SJCRH30 (cell line): ENCODE data around the gene MIA2. TPM values are rescaled to one million over a fixed set of nuclear protein-coding genes. Genes with fewer than 3 reads are reported as not detected.
A peak's percentile ranks its signal among the peaks of the same experiment; 100 is the strongest.

Experiments
- DNase-seq, 2 experiments: peaks; one replicate each; pipeline ENCODE4 v3.0.0-alpha.2; 2015 to 2020
- H3K27ac ChIP-seq: fragments of 250-450 bp; sonication (Bioruptor Pico); 2 replicates; pipeline ENCODE4 v1.5.1; 2020; ENCODE audit warnings: mild to moderate bottlenecking, moderate library complexity
- H3K27me3 ChIP-seq: fragments of 250-450 bp; sonication (Bioruptor Pico); 2 replicates; pipeline ENCODE4 v1.5.1; 2020; ENCODE audit warnings: mild to moderate bottlenecking, moderate library complexity
- H3K36me3 ChIP-seq: fragments of 250-450 bp; sonication (Bioruptor Pico); 2 replicates; pipeline ENCODE4 v1.5.1; 2020; ENCODE audit warnings: mild to moderate bottlenecking, moderate library complexity
- H3K4me1 ChIP-seq: fragments of 250-450 bp; sonication (Bioruptor Pico); 2 replicates; pipeline ENCODE4 v1.5.1; 2020; ENCODE audit warnings: mild to moderate bottlenecking, moderate library complexity
- H3K4me3 ChIP-seq: fragments of 250-450 bp; sonication (Bioruptor Pico); 2 replicates; pipeline ENCODE4 v1.5.1; 2020; ENCODE audit warnings: mild to moderate bottlenecking, moderate library complexity
- H3K9me3 ChIP-seq: fragments of 250-450 bp; sonication (Bioruptor Pico); replicated peaks from 2 replicates; pipeline ENCODE4 v1.5.1; 2020; ENCODE audit warnings: mild to moderate bottlenecking, moderate library complexity
- total RNA-seq: library from RNA; depleted of rRNA; stranded (reverse); fragments of >200 nt; shearing (Covaris generic); gene quantifications from 2 replicates; pipeline ENCODE4 v1.2.3, GENCODE V29; 2014

Gene MIA2
- total RNA-seq, 1 experiment from 2014 or later, result 20.5 TPM

- no peaks in the 10 kb centered on the region for H3K9me3 ChIP-seq
- no peaks in the 10 kb centered on the region for H3K27me3 ChIP-seq
- H3K36me3 ChIP-seq, result peaks cover 12% of the 10 kb centered on the region
- H3K27ac ChIP-seq, result no peak overlapping the region
- H3K4me3 ChIP-seq, result no peak overlapping the region
- no peak for DNase-seq
- peaks cover 11% of the 10 kb centered on the region; the same call in 1 of the 2 replicates for H3K4me1 ChIP-seq
Measured at GRCh38 chr14:39395555-39396254, 162.0 kb downstream of the MIA2 start.

GRCh38 chr14:39396448-39396847 is 162.7 kb downstream of the MIA2 start:
- Histone ChIP-seq H3K27me3 (no peaks in the 10 kb centered on the region), H3K9me3 (no peaks in the 10 kb centered on the region), H3K4me1 (0 out of 2 replicates have a peak, but pooled peaks cover 7% of the 10 kb centered on the region), H3K27ac (no peak overlapping the region), H3K4me3 (no peak overlapping the region), H3K36me3 (peaks cover 18% of the 10 kb centered on the region)
- DNase-seq, result no peak

GRCh38 chr14:39398382-39398781 is 164.7 kb downstream of the MIA2 start:
- no peak overlapping the region for H3K4me3 ChIP-seq
- 0 out of 2 replicates have a peak, but pooled peaks cover 7% of the 10 kb centered on the region for H3K4me1 ChIP-seq
- H3K36me3 ChIP-seq, result peaks cover 26% of the 10 kb centered on the region
- no peaks in the 10 kb centered on the region for H3K9me3 ChIP-seq
- peak; percentile 24 to 47 for DNase-seq
- no peak overlapping the region for H3K27ac ChIP-seq
- H3K27me3 ChIP-seq, result no peaks in the 10 kb centered on the region

GRCh38 chr14:39406560-39406959 is 172.8 kb downstream of the MIA2 start:
- Histone ChIP-seq H3K4me3 (no peak overlapping the region), H3K27ac (no peak overlapping the region), H3K36me3 (peaks cover 7% of the 10 kb centered on the region), H3K27me3 (no peaks in the 10 kb centered on the region), H3K4me1 (no peaks in the 10 kb centered on the region), H3K9me3 (0 out of 2 replicates have a peak, but pooled peaks cover 2% of the 10 kb centered on the region)
- DNase-seq, result no peak

GRCh38 chr14:39416072-39416471 is 182.4 kb downstream of the MIA2 start:
- peaks cover 14% of the 10 kb centered on the region for H3K9me3 ChIP-seq
- H3K4me1 ChIP-seq, result no peaks in the 10 kb centered on the region
- peak in 1 of 2 experiments; percentile 9 for DNase-seq
- no peaks in the 10 kb centered on the region for H3K27me3 ChIP-seq
- H3K27ac ChIP-seq, result no peak overlapping the region
- peaks cover 8% of the 10 kb centered on the region; the same call in 1 of the 2 replicates for H3K36me3 ChIP-seq
- no peak overlapping the region for H3K4me3 ChIP-seq

- no peaks in the 10 kb centered on the region for H3K4me1 ChIP-seq
- H3K27me3 ChIP-seq, result no peaks in the 10 kb centered on the region
- no peak overlapping the region for H3K4me3 ChIP-seq
- DNase-seq, result peak in 1 of 2 experiments; percentile 10
- H3K27ac ChIP-seq, result no peak overlapping the region
- H3K9me3 ChIP-seq, result peaks cover 14% of the 10 kb centered on the region
- H3K36me3 ChIP-seq, result peaks cover 4% of the 10 kb centered on the region; the same call in 1 of the 2 replicates
Measured at GRCh38 chr14:39417014-39417413, 183.3 kb downstream of the MIA2 start.

- no peak overlapping the region for H3K27ac ChIP-seq
- H3K36me3 ChIP-seq, result no peaks in the 10 kb centered on the region
- peaks cover 14% of the 10 kb centered on the region for H3K9me3 ChIP-seq
- H3K27me3 ChIP-seq, result no peaks in the 10 kb centered on the region
- H3K4me3 ChIP-seq, result no peak overlapping the region
- no peaks in the 10 kb centered on the region for H3K4me1 ChIP-seq
- DNase-seq, result no peak
Measured at GRCh38 chr14:39419272-39419671, 185.6 kb downstream of the MIA2 start.

GRCh38 chr14:39422243-39422642 is 188.5 kb downstream of the MIA2 start:
- Histone ChIP-seq H3K9me3 (no peaks in the 10 kb centered on the region), H3K4me1 (0 out of 2 replicates have a peak, but pooled peaks cover 2% of the 10 kb centered on the region), H3K27me3 (no peaks in the 10 kb centered on the region), H3K27ac (no peak overlapping the region), H3K4me3 (no peak overlapping the region), H3K36me3 (no peaks in the 10 kb centered on the region)
- DNase-seq, result no peak

GRCh38 chr14:39423793-39424192 is 190.1 kb downstream of the MIA2 start:
- H3K36me3 ChIP-seq, result no peaks in the 10 kb centered on the region
- no peak overlapping the region for H3K4me3 ChIP-seq
- no peak overlapping the region for H3K27ac ChIP-seq
- no peak for DNase-seq
- H3K27me3 ChIP-seq, result no peaks in the 10 kb centered on the region
- no peaks in the 10 kb centered on the region for H3K9me3 ChIP-seq
- 0 out of 2 replicates have a peak, but pooled peaks cover 2% of the 10 kb centered on the region for H3K4me1 ChIP-seq

GRCh38 chr14:39425947-39426346 is 192.2 kb downstream of the MIA2 start:
- Histone ChIP-seq H3K4me1 (0 out of 2 replicates have a peak, but pooled peaks cover 2% of the 10 kb centered on the region), H3K36me3 (no peaks in the 10 kb centered on the region), H3K4me3 (no peak overlapping the region), H3K27me3 (no peaks in the 10 kb centered on the region), H3K9me3 (no peaks in the 10 kb centered on the region), H3K27ac (no peak overlapping the region)
- DNase-seq, result no peak

GRCh38 chr14:39426605-39427004 is 192.9 kb downstream of the MIA2 start:
- no peaks in the 10 kb centered on the region for H3K27me3 ChIP-seq
- DNase-seq, result peak in 1 of 2 experiments; percentile 41

GRCh38 chr14:39428118-39428517 is 194.4 kb downstream of the MIA2 start:
- Histone ChIP-seq H3K9me3 (no peaks in the 10 kb centered on the region), H3K4me3 (no peak overlapping the region), H3K27ac (no peak overlapping the region), H3K4me1 (0 out of 2 replicates have a peak, but pooled peaks cover 2% of the 10 kb centered on the region), H3K27me3 (no peaks in the 10 kb centered on the region), H3K36me3 (no peaks in the 10 kb centered on the region)
- DNase-seq, result no peak

More at GRCh38 chr14:39426605-39427004, 192.9 kb downstream of the MIA2 start:
- Histone ChIP-seq H3K4me1 (0 out of 2 replicates have a peak, but pooled peaks cover 2% of the 10 kb centered on the region), H3K27ac (no peak overlapping the region), H3K9me3 (no peaks in the 10 kb centered on the region), H3K36me3 (no peaks in the 10 kb centered on the region), H3K4me3 (no peak overlapping the region)

- peak in 1 of 2 experiments; percentile 36 for DNase-seq
- peak overlapping the region; percentile 97 for H3K4me3 ChIP-seq
- H3K4me1 ChIP-seq, result 0 out of 2 replicates have a peak, but pooled peaks cover 2% of the 10 kb centered on the region
- no peaks in the 10 kb centered on the region for H3K36me3 ChIP-seq
- H3K27me3 ChIP-seq, result no peaks in the 10 kb centered on the region
- peak overlapping the region; percentile 27; the same call in 1 of the 2 replicates for H3K27ac ChIP-seq
- H3K9me3 ChIP-seq, result no peaks in the 10 kb centered on the region
Measured at GRCh38 chr14:39430762-39431415, 197.2 kb downstream of the MIA2 start.

- Histone ChIP-seq H3K27me3 (no peaks in the 10 kb centered on the region), H3K36me3 (no peaks in the 10 kb centered on the region), H3K4me3 (peak overlapping the region; percentile 97), H3K27ac (peak overlapping the region; percentile 100), H3K4me1 (no peaks in the 10 kb centered on the region), H3K9me3 (no peaks in the 10 kb centered on the region)
- peak; percentile 28 to 50 for DNase-seq
Measured at GRCh38 chr14:39431416-39432178, 197.9 kb downstream of the MIA2 start.
